Transverse colon (tissue), 4 donors: ENCODE data around the gene NBL1. TPM values are rescaled to one million over a fixed set of nuclear protein-coding genes. Genes with fewer than 3 reads are reported as not detected.

ENCODE experiments used
- DNase-seq: peaks from one replicate; pipeline ENCODE4 v3.0.0-alpha.2; 2019
- H3K27ac ChIP-seq, 4 donors: fragments of 200-600 bp; sonication (generic); 2 replicates each; pipeline ENCODE4 v1.5.1; 2016 to 2018; ENCODE audit warnings: inconsistent platforms in 4 of 4
- H3K27me3 ChIP-seq: fragments of 200-600 bp; sonication (generic); 2 replicates; pipeline ENCODE4 v1.5.1; 2017; ENCODE audit warnings: inconsistent platforms
- H3K36me3 ChIP-seq, 4 donors: fragments of 200-600 bp; sonication (generic); 2 replicates each; pipeline ENCODE4 v1.5.1; 2017 to 2019; ENCODE audit warnings: inconsistent platforms in 4 of 4
- H3K4me1 ChIP-seq, 4 donors: fragments of 200-600 bp; sonication (generic); 2 replicates each; pipeline ENCODE4 v1.5.1; 2017 to 2020; ENCODE audit warnings: inconsistent platforms in 4 of 4
- H3K4me3 ChIP-seq, 4 donors: fragments of 200-600 bp; sonication (generic); 1 replicate in 1 of 4; 2 replicates in 3 of 4; pipeline versions ENCODE4 v1.5.1 to v1.6.1; 2017 to 2019; ENCODE audit warnings: inconsistent platforms in 4 of 4
- H3K9me3 ChIP-seq, 2 donors: fragments of 200-600 bp; sonication (generic); 2 replicates each; pipeline ENCODE4 v1.5.1; 2017 to 2019; ENCODE audit warnings: inconsistent platforms in 2 of 2
- CTCF ChIP-seq, 5 experiments: fragments of 200-600 bp in 3 of 5; fragments of 450-650 bp in 2 of 5; sonication (generic) in 3 of 5; IDR thresholded peaks; 1 replicate in 2 of 5; 2 replicates in 3 of 5; pipeline ENCODE4 v1.5.1; 2016 to 2017; ENCODE audit warnings: antibody characterized with exemption in 5 of 5, inconsistent platforms in 3 of 5, mild to moderate bottlenecking in 2 of 5, moderate library complexity in 1 of 5
- EP300 ChIP-seq: sonication (generic); formaldehyde crosslinking; IDR thresholded peaks from one replicate; pipeline ENCODE4 v1.6.1; 2017; ENCODE audit warnings: antibody characterized with exemption, low read depth
- POLR2A ChIP-seq: fragments of 450-650 bp; IDR thresholded peaks from one replicate; pipeline ENCODE4 v1.6.1; 2016; ENCODE audit warnings: antibody characterized with exemption, mild to moderate bottlenecking, moderate library complexity
- POLR2AphosphoS5 ChIP-seq, 3 donors: sonication (generic); formaldehyde crosslinking; IDR thresholded peaks; one replicate each; pipeline ENCODE4 v1.6.1; 2016; ENCODE audit warnings: antibody characterized with exemption in 3 of 3
- WGBS, 2 donors: methylation state at CpG; one replicate each; pipeline ENCODE4 v1.1.5; 2018; ENCODE audit warnings: low coverage in 1 of 2; 5-methylcytosine and 5-hydroxymethylcytosine counted together
- in situ Hi-C, 4 donors: fragments of 200-750 bp; cut with MboI; loops; one replicate each; pipeline versions ENCODE4 v1.15.0 to v1.15.1; 2017; ENCODE audit warnings: low sequenced_read_pairs in 3 of 4, low pct_ligation_motif_present in 1 of 4, low pct_unique_long_range_greater_than_20kb in 1 of 4
- intact Hi-C: fragments of 100-400 bp; cut with DNase I; formaldehyde crosslinking; loops from one replicate; pipeline ENCODE4 v1.15.1; 2023; ENCODE audit warnings: low total_unique reads
- total RNA-seq, 4 donors: library from RNA; depleted of rRNA; stranded (reverse); fragments of >200 nt; gene quantifications; one replicate each; pipeline ENCODE4 v1.1.0, GENCODE V29; 2016

NBL1 gene
- total RNA-seq, 4 donors from 2014 or later: 122 to 238 (median 204) TPM

- in situ Hi-C loops: no loop called here
- Histone ChIP-seq H3K4me3 (peak overlapping the region in 2 of 4 donors; percentile 1 to 76), H3K9me3 (no peaks in the 10 kb centered on the region), H3K36me3 (no peaks in the 10 kb centered on the region), H3K27me3 (no peaks in the 10 kb centered on the region), H3K27ac (peak overlapping the region; percentile 94 to 98 (median 96)), H3K4me1 (peaks cover 30 to 61% (median 55%) of the 10 kb centered on the region in 4 donors)
- TF ChIP-seq POLR2AphosphoS5 (IDR thresholded peaks at IDR 0.05) (no peak), EP300 (no peak), POLR2A (no peak), CTCF (IDR thresholded peaks at IDR 0.05) (no peak)
- no peak for DNase-seq
- intact Hi-C loops: loop anchor here (5.0 kb wide), 1 partner anchor 51 kb away; a partner anchor contains a TSS
- whole genome bisulfite sequencing, 2 donors: 38% methylated on average over 13 of the region's 14 CpGs; no CpG with 5 or more reads in 1 of the 2 donors
These were observed 4.1 kb downstream of the NBL1 start for GRCh38 chr1:19648239-19648638.

DNA sequence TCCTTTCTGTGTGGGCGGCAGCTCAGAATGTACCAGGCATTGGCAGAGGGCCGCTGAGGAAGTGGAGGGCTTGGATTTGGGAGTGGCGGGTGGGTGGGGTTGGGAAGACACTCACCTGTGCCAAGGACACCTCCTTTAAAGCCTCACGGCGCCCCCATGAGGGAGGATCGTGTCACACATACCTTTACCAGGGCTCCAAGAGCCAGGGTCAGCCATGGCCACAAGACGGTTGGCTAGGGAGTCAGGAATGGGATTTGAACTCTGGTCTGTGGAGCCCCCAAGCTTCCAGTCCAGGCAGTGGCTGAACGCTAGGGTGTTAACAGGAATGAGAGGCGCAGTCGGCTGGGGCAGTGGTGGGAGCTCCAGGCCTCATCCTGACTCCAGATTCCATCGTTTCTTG lies 4.6 kb downstream of the NBL1 start:
- DNase-seq: peak; percentile 89
- TF ChIP-seq POLR2AphosphoS5 (IDR thresholded peaks at IDR 0.05) (peak in 2 of 3 donors; percentile 8 to 43), CTCF (IDR thresholded peaks at IDR 0.05) (peak; percentile 18 to 52 (median 41)), EP300 (no peak)
- Histone ChIP-seq H3K9me3 (no peaks in the 10 kb centered on the region), H3K27me3 (no peaks in the 10 kb centered on the region), H3K4me1 (peaks cover 30 to 61% (median 52%) of the 10 kb centered on the region in 4 donors), H3K36me3 (no peaks in the 10 kb centered on the region), H3K27ac (peak overlapping the region; percentile 94 to 98 (median 96)), H3K4me3 (peak overlapping the region in 2 of 4 donors; percentile 1 to 76)
- in situ Hi-C loops: no loop called here
- 31% methylated on average over 11 of the region's 11 CpGs; no CpG with 5 or more reads in 1 of the 2 donors for WGBS, 2 donors
- intact Hi-C loops: loop anchor here (5.0 kb wide), 1 partner anchor 51 kb away; a partner anchor contains a TSS

- TF ChIP-seq POLR2AphosphoS5 (IDR thresholded peaks at IDR 0.05) (no peak), CTCF (IDR thresholded peaks at IDR 0.05) (no peak), POLR2A (no peak), EP300 (no peak)
- in situ Hi-C loops: loop anchor here (5.0 to 25.0 kb wide), 5 partner anchors 156 to 308 kb away; partner anchors contain the start of gene CAPZB (in 1 of the 4)
- intact Hi-C loops: no loop called here
- Histone ChIP-seq H3K4me1 (peaks cover 30 to 77% (median 60%) of the 10 kb centered on the region in 4 donors), H3K27ac (peak overlapping the region; percentile 71 to 98 (median 94)), H3K27me3 (no peaks in the 10 kb centered on the region), H3K36me3 (peaks cover 0 to 3% (median 0%) of the 10 kb centered on the region in 4 donors), H3K4me3 (peak overlapping the region in 1 of 4 donors; percentile 23), H3K9me3 (no peaks in the 10 kb centered on the region)
- no peak for DNase-seq
- WGBS, 2 donors: 16 to 31% methylated on average over 3 to 11 of the region's 12 CpGs
These were observed 6.5 kb downstream of the NBL1 start for GRCh38 chr1:19650416-19651140.

GRCh38 chr1:19651141-19651737 lies 7.1 kb downstream of the NBL1 start:
- peak overlapping the region; percentile 71 to 98 (median 94) for H3K27ac ChIP-seq
- 30 to 40% methylated on average over 2 to 11 of the region's 11 CpGs for WGBS, 2 donors
- peaks cover 26 to 73% (median 57%) of the 10 kb centered on the region in 4 donors for H3K4me1 ChIP-seq
- TF ChIP-seq CTCF (IDR thresholded peaks at IDR 0.05) (peak; percentile 40 to 53 (median 49)), POLR2A (no peak), EP300 (no peak), POLR2AphosphoS5 (IDR thresholded peaks at IDR 0.05) (peak in 1 of 3 donors; percentile 17)
- H3K4me3 ChIP-seq: peak overlapping the region in 1 of 4 donors; percentile 23
- intact Hi-C loops (no loop called here), in situ Hi-C loops (loop anchor here (5.0 to 25.0 kb wide), 5 partner anchors 156 to 309 kb away; partner anchors contain the start of gene CAPZB (in 1 of the 4))
- H3K9me3 ChIP-seq: no peaks in the 10 kb centered on the region
- peaks cover 0 to 4% (median 0%) of the 10 kb centered on the region in 4 donors for H3K36me3 ChIP-seq
- DNase-seq: peak; percentile 43
- H3K27me3 ChIP-seq: no peaks in the 10 kb centered on the region
